K562 (cell line): Measurements from ENCODE around the gene DNAH1. TPM values are rescaled to one million over a fixed set of nuclear protein-coding genes. Genes with fewer than 3 reads are reported as not detected.

ENCODE experiments used
- ATAC-seq: fragments of 200-7000 bp; cut with Tn5 transposase; 3 replicates; pipeline ENCODE4 v1.9.1; 2020; ENCODE audit warnings: moderate library complexity
- BruUV-seq: library from RNA; stranded (reverse); fragments of 400-500 nt; replicated peaks from 2 replicates; lab custom pipeline; 2021; lab: Mats Ljungman, UMichigan
- CTCF ChIA-PET: fragments of 300-600 bp; formaldehyde crosslinking; extraction: SDS; loops from one replicate; lab custom pipeline; 2021; ENCODE audit warnings: low intra/inter-chr PET ratio; lab: Yijun Ruan, JAX
- POLR2A ChIA-PET: fragments of 300-600, 350-650 bp; sonication (Branson Sonifier 250); formaldehyde crosslinking; extraction: SDS; loops from one replicate; lab custom pipeline; 2021; ENCODE audit warnings: antibody characterized with exemption, inconsistent platforms; lab: Yijun Ruan, JAX
- DNase-seq, 4 experiments: peaks; one replicate each; pipeline versions ENCODE4 v3.0.0 to v3.0.0-alpha.2; 2011 to 2018; ENCODE audit warnings: low spot score in 3 of 4, mixed read lengths in 3 of 4; ENCODE audit errors: extremely low read depth in 1 of 4
- FAIRE-seq: peaks from 2 replicates; lab custom pipeline; 2011; peaks lifted over from hg19 to GRCh38; lab: Jason Lieb, UNC
- H2AFZ ChIP-seq: 2 replicates; pipeline ENCODE4 v1.6.0; 2011; ENCODE audit warnings: low read depth, low read length, control low read depth, inconsistent platforms
- H3K27ac ChIP-seq: fragments of 200-600 bp; 3 replicates; pipeline ENCODE4 v1.8.0; 2011; ENCODE audit warnings: low read depth, mild to moderate bottlenecking, control low read depth, inconsistent platforms, low read length, moderate library complexity, mixed read lengths; ENCODE audit errors: extremely low read depth
- H3K27me3 ChIP-seq, 2 experiments: fragments of 300-600 bp in 1 of 2; 2 replicates in 1 of 2; 3 replicates in 1 of 2; pipeline versions ENCODE4 v1.6.0 to v1.8.0; 2011; ENCODE audit warnings: inconsistent platforms in 2 of 2, low read length in 2 of 2, mild to moderate bottlenecking in 1 of 2, mixed read lengths in 1 of 2, moderate library complexity in 1 of 2; ENCODE audit not compliant: control insufficient read depth in 2 of 2, insufficient read depth in 2 of 2
- H3K36me3 ChIP-seq: fragments of 300-600 bp; 3 replicates; pipeline ENCODE4 v1.8.0; 2011; ENCODE audit warnings: mild to moderate bottlenecking, low read length, inconsistent platforms; ENCODE audit not compliant: control insufficient read depth, insufficient read depth
- H3K4me1 ChIP-seq, 2 experiments: fragments of 200-600 bp in 1 of 2; replicated peaks in 1 of 2; 2 replicates in 1 of 2; 3 replicates in 1 of 2; pipeline versions ENCODE4 v1.5.1 to v1.8.0; 2011; ENCODE audit warnings: inconsistent platforms in 2 of 2, low read length in 2 of 2, mild to moderate bottlenecking in 1 of 2, mixed read lengths in 1 of 2, moderate library complexity in 1 of 2; ENCODE audit not compliant: control insufficient read depth in 2 of 2, insufficient read depth in 2 of 2
- H3K4me2 ChIP-seq: 2 replicates; pipeline ENCODE4 v1.6.1; 2011; ENCODE audit warnings: low read length, control low read depth, inconsistent platforms, mixed read lengths; ENCODE audit not compliant: insufficient read depth
- H3K4me3 ChIP-seq: fragments of 200-600 bp; sonication (generic), shearing (Covaris generic); 2 replicates; pipeline ENCODE4 v1.5.1; 2016; ENCODE audit warnings: control low read depth, inconsistent platforms
- H3K79me2 ChIP-seq: fragments of 200-600 bp; 3 replicates; pipeline ENCODE4 v1.8.0; 2011; ENCODE audit warnings: low read length, inconsistent platforms; ENCODE audit not compliant: control insufficient read depth, insufficient read depth
- H3K9ac ChIP-seq, 2 experiments: 2 replicates each; pipeline versions ENCODE4 v1.6.0 to v1.6.1; 2011; ENCODE audit warnings: low read depth in 2 of 2, low read length in 2 of 2, control low read depth in 1 of 2, inconsistent platforms in 1 of 2, mild to moderate bottlenecking in 1 of 2, mixed read lengths in 1 of 2; ENCODE audit not compliant: insufficient read depth in 1 of 2
- H3K9me1 ChIP-seq: one replicate; pipeline ENCODE4 v1.6.0; 2011; ENCODE audit warnings: inconsistent platforms, mild to moderate bottlenecking, low read length, moderate library complexity; ENCODE audit not compliant: control insufficient read depth, insufficient read depth
- H3K9me3 ChIP-seq: replicated peaks from 2 replicates; pipeline ENCODE4 v1.5.1; 2011; ENCODE audit warnings: low read depth, low read length, inconsistent platforms; ENCODE audit not compliant: control insufficient read depth, insufficient read depth
- H4K20me1 ChIP-seq: replicated peaks from 2 replicates; pipeline ENCODE4 v1.6.1; 2011; ENCODE audit warnings: low read length, inconsistent platforms, mixed read lengths; ENCODE audit not compliant: control insufficient read depth, insufficient read depth
- EHMT2 ChIP-seq: fragments of 450-650 bp; IDR thresholded peaks from 2 replicates; pipeline ENCODE4 v1.6.1; 2018; ENCODE audit warnings: antibody characterized with exemption
- EP300 ChIP-seq: IDR thresholded peaks from 2 replicates; pipeline ENCODE4 v1.6.1; 2012; ENCODE audit warnings: low read length, improper control_type of control experiment
- GATA2 ChIP-seq: sonication (generic); formaldehyde crosslinking; IDR thresholded peaks from 2 replicates; pipeline ENCODE4 v1.4.0; 2020; ENCODE audit warnings: mild to moderate bottlenecking, missing genetic modification reagents
- HDGF ChIP-seq: fragments of 450-650 bp; IDR thresholded peaks from 2 replicates; pipeline ENCODE4 v1.6.1; 2016
- MED1 ChIP-seq: sonication (generic); formaldehyde crosslinking; IDR thresholded peaks from 2 replicates; pipeline ENCODE4 v1.8.1; 2023; ENCODE audit warnings: missing genetic modification reagents, borderline replicate concordance
- MITF ChIP-seq: IDR thresholded peaks from 2 replicates; pipeline ENCODE4 v1.6.1; 2014; ENCODE audit warnings: antibody characterized with exemption
- POLR2AphosphoS5 ChIP-seq: IDR thresholded peaks from 2 replicates; pipeline ENCODE4 v1.6.1; 2011; ENCODE audit warnings: mild to moderate bottlenecking, low read depth, low read length, moderate library complexity; ENCODE audit not compliant: control insufficient read depth, insufficient read depth
- RAD21 ChIP-seq, 2 experiments: fragments of 250-450 bp in 1 of 2; fragments of 450-650 bp in 1 of 2; sonication (Bioruptor Pico) in 1 of 2; formaldehyde crosslinking in 1 of 2; IDR thresholded peaks in 1 of 2; conservative IDR thresholded peaks in 1 of 2; 2 replicates each; pipeline versions ENCODE4 v1.4.0 to v1.8.0; 2020 to 2022; ENCODE audit warnings: mild to moderate bottlenecking in 2 of 2, moderate library complexity in 1 of 2
- SIX5 ChIP-seq, 2 experiments: IDR thresholded peaks; 2 replicates each; pipeline ENCODE4 v1.6.1; 2011; ENCODE audit warnings: low read length in 2 of 2, borderline replicate concordance in 1 of 2, low read depth in 1 of 2, mild to moderate bottlenecking in 1 of 2, moderate library complexity in 1 of 2; ENCODE audit not compliant: insufficient read depth in 1 of 2
- SMC3 ChIP-seq: conservative IDR thresholded peaks from 2 replicates; pipeline ENCODE4 v1.6.1; 2011; ENCODE audit warnings: low read depth, low read length, improper control_type of control experiment; ENCODE audit not compliant: insufficient read depth
- TRIM25 ChIP-seq: fragments of 450-650 bp; IDR thresholded peaks from 2 replicates; pipeline ENCODE4 v1.7.0; 2016; ENCODE audit warnings: borderline replicate concordance
- ZBED1 ChIP-seq: IDR thresholded peaks from 2 replicates; pipeline ENCODE4 v1.6.1; 2014
- ZNF551 ChIP-seq: fragments of 250-450 bp; sonication (Bioruptor Pico); IDR thresholded peaks from 2 replicates; pipeline ENCODE4 v1.5.0; 2021; ENCODE audit warnings: mild to moderate bottlenecking, moderate library complexity
- WGBS: fragments of 100-300 bp; shearing (Covaris generic); methylation state at CpG from one replicate; pipeline ENCODE4 v1.1.6; 2016; ENCODE audit warnings: low coverage, mixed read lengths; ENCODE audit not compliant: insufficient coverage; ENCODE audit errors: missing lambda C conversion rate; 5-methylcytosine and 5-hydroxymethylcytosine counted together
- in situ Hi-C: fragments of 300-500 bp; cut with MboI; formaldehyde crosslinking; loops from 4 replicates; pipeline ENCODE4 v1.15.0; 2018; ENCODE audit warnings: inconsistent platforms, mixed read lengths
- intact Hi-C: fragments of 100-400 bp; cut with micrococcal nuclease; formaldehyde crosslinking; loops from 2 replicates; pipeline ENCODE4 v1.14.2; 2022
- polyA plus RNA-seq, 8 experiments: library from polyadenylated mRNA; depleted of rRNA in 4 of 8; stranded (reverse) in 5 of 8; unstranded in 3 of 8; fragments of >200 nt; fragmentation: Nextera tagmentation in 2 of 8; fragmentation: Illumina TruSeq in 1 of 8; extraction: Ambion mirVana in 2 of 8; extraction: Trizol in 1 of 8; gene quantifications; 2 replicates each; pipeline versions ENCODE4 v1.2.1 to v1.2.3, GENCODE V29; 2011 to 2014; ENCODE audit warnings: inconsistent platforms in 1 of 8, missing spikeins in 1 of 8
- total RNA-seq, 7 experiments: library from RNA; depleted of rRNA in 6 of 7; stranded (reverse); fragments of >200 nt in 6 of 7; fragmentation: Illumina TruSeq in 2 of 7; extraction: Trizol in 2 of 7; gene quantifications; 2 replicates each; pipeline versions ENCODE4 v1.2.1 to v1.2.3, GENCODE V29; 2011 to 2021; ENCODE audit warnings: low replicate concordance in 1 of 7
- TF ChIP-seq, protein P1 (sequence below): fragments of 450-650 bp; IDR thresholded peaks from 2 replicates; pipeline ENCODE4 v1.6.1; 2016; ENCODE audit warnings: low read depth, mild to moderate bottlenecking, moderate library complexity
- TF ChIP-seq, protein P2 (sequence below): fragments of 450-650 bp; IDR thresholded peaks from 2 replicates; pipeline ENCODE4 v1.6.1; 2017; ENCODE audit warnings: mild to moderate bottlenecking, moderate library complexity

The DNAH1 gene
- total and polyA plus RNA-seq, 9 of the 15 experiments (the other 6 are each of a cell fraction or from before 2014, with no cell fraction given), result 0.04 to 0.84 (median 0.50) TPM

GRCh38 chr3:52290596-52291507 is 25.3 kb upstream of the DNAH1 start:
- BruUV-seq, result no TSS peak
- Histone ChIP-seq H3K27ac (no peak overlapping the region), H3K4me3 (no peak overlapping the region), H3K4me1 (peaks cover 13 to 28% of the 10 kb centered on the region in 2 experiments; a peak in 4 of 5 replicates), H3K27me3 (no peaks in the 10 kb centered on the region), H3K9me1 (peaks cover 3% of the 10 kb centered on the region), H2AFZ (no peak overlapping the region), H4K20me1 (no peaks in the 10 kb centered on the region), H3K36me3 (peaks cover 4% of the 10 kb centered on the region; the same call in 2 of the 3 replicates), H3K9ac (no peak overlapping the region; a peak in 1 of 4 replicates), H3K79me2 (peaks cover 21% of the 10 kb centered on the region), H3K9me3 (no peaks in the 10 kb centered on the region), H3K4me2 (no peak overlapping the region)
- ChIA-PET CTCF (interaction anchor here (1.1 to 2.4 kb wide), 3 partner anchors 47 to 94 kb away, joined by 3 to 36 read pairs (median 10); no protein-coding TSS in a partner anchor), POLR2A (interaction anchor here (1.0 to 1.1 kb wide), 2 partner anchors 14 to 63 kb away, joined by 3 to 4 read pairs; no protein-coding TSS in a partner anchor)
- no peak for ATAC-seq
- DNase-seq, result no peak
- no peak for TF ChIP-seq SIX5 (IDR thresholded peaks at IDR 0.05; ENCODE audit: borderline replicate concordance in 1 of 2, insufficient read depth in 1 of 2, low read depth in 1 of 2, low read length in 2 of 2)
- TF ChIP-seq, protein P1, sequence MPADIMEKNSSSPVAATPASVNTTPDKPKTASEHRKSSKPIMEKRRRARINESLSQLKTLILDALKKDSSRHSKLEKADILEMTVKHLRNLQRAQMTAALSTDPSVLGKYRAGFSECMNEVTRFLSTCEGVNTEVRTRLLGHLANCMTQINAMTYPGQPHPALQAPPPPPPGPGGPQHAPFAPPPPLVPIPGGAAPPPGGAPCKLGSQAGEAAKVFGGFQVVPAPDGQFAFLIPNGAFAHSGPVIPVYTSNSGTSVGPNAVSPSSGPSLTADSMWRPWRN, result no peak
- no peak for TF ChIP-seq MED1 (CRISPR knock-in tag)
- no peak for TF ChIP-seq GATA2 (CRISPR knock-in tag)
- TF ChIP-seq MITF, result no peak
- TF ChIP-seq ZBED1, result no peak
- no peak for TF ChIP-seq POLR2AphosphoS5
- TF ChIP-seq EHMT2, result no peak
- no peak for TF ChIP-seq TRIM25
- TF ChIP-seq, protein P2, sequence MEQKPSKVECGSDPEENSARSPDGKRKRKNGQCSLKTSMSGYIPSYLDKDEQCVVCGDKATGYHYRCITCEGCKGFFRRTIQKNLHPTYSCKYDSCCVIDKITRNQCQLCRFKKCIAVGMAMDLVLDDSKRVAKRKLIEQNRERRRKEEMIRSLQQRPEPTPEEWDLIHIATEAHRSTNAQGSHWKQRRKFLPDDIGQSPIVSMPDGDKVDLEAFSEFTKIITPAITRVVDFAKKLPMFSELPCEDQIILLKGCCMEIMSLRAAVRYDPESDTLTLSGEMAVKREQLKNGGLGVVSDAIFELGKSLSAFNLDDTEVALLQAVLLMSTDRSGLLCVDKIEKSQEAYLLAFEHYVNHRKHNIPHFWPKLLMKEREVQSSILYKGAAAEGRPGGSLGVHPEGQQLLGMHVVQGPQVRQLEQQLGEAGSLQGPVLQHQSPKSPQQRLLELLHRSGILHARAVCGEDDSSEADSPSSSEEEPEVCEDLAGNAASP, result no peak
- TF ChIP-seq HDGF, result no peak
- TF ChIP-seq EP300, result no peak
- no peak for TF ChIP-seq RAD21 (CRISPR knock-in tag; conservative IDR thresholded peaks at IDR 0.05 in 1 of 2, IDR thresholded peaks at IDR 0.05 in 1 of 2)
- TF ChIP-seq SMC3, result no peak
- no peak for TF ChIP-seq ZNF551 (CRISPR knock-in tag)
- WGBS, result 67% methylated on average over 14 of the region's 23 CpGs
- in situ Hi-C loops (loop anchor here (5.0 to 10.0 kb wide), 3 partner anchors 51 to 154 kb away; partner anchors contain the start of gene SEMA3G), intact Hi-C loops (loop anchor here (1.0 to 5.0 kb wide), 3 partner anchors 48 to 156 kb away; partner anchors contain the start of gene SEMA3G)
- FAIRE-seq, result no peak
